Activated T-cell treated with anti-CD3 and anti-CD28 coated beads, Interleukin-2, amount 50 U/mL, for 24 hours (primary cell): Measurements from ENCODE around the gene ROPN1B.
"Not testable (repeated sequence)": the region's sequence is repeated elsewhere in the genome, so short reads cannot be mapped to it uniquely, and the experiment has no call there.

Experiments used
- DNase-seq: peaks from one replicate; pipeline ENCODE4 v3.0.0-alpha.2; 2020
- H3K27ac Mint-ChIP-seq: 2 replicates; pipeline ENCODE4 v1.8.0; 2020; ENCODE audit warnings: mild to moderate bottlenecking, mixed read lengths
- H3K27me3 Mint-ChIP-seq: 2 replicates; pipeline ENCODE4 v1.8.0; 2020; ENCODE audit warnings: mixed read lengths
- H3K36me3 Mint-ChIP-seq: 2 replicates; pipeline ENCODE4 v1.8.0; 2020; ENCODE audit warnings: low read depth, mixed read lengths
- H3K4me1 Mint-ChIP-seq: 2 replicates; pipeline ENCODE4 v1.8.0; 2020; ENCODE audit warnings: low read depth, mixed read lengths
- H3K4me3 Mint-ChIP-seq: 2 replicates; pipeline ENCODE4 v1.8.0; 2020; ENCODE audit warnings: mild to moderate bottlenecking, moderate library complexity, mixed read lengths
- H3K9me3 Mint-ChIP-seq: 2 replicates; pipeline ENCODE4 v1.8.0; 2020; ENCODE audit warnings: mixed read lengths

Gene ROPN1B

DNA sequence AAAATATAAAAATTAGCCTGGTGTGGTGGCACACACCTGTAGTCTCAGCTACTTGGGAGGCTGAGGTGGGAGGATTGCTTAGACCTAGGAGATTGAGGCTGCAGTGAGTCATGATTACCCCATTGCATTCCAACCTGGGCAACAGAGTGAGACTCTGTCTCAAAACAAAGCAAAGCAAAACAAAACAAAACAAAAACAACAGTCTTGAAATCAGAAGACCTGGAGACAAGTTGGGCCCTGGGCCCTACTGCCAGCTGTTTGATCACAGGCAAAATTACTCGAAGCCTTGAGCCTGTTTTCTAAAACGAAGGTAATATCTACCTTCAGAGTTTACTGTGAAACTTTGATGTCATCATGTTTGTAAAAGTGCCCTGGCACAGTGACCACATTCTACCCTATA is 857 bp upstream of the ROPN1B start:
- H3K27me3 Mint-ChIP-seq = peaks cover 31% of the 10 kb centered on the region
- H3K9me3 Mint-ChIP-seq, H3K36me3 Mint-ChIP-seq, DNase-seq, H3K4me3 Mint-ChIP-seq, H3K4me1 Mint-ChIP-seq, H3K27ac Mint-ChIP-seq: not testable (repeated sequence)

- H3K27ac Mint-ChIP-seq = not testable (repeated sequence)
- peak overlapping the region; percentile 56 for H3K4me3 Mint-ChIP-seq
These were observed 3.3 kb downstream of the ROPN1B start for GRCh38 chr3:125971997-125972944.

GRCh38 chr3:125975245-125976002 is 6.4 kb downstream of the ROPN1B start:
- not testable (repeated sequence) for H3K9me3 Mint-ChIP-seq, H3K36me3 Mint-ChIP-seq

More at GRCh38 chr3:125971997-125972944, 3.3 kb downstream of the ROPN1B start:
- H3K9me3 Mint-ChIP-seq, H3K4me1 Mint-ChIP-seq, H3K36me3 Mint-ChIP-seq: not testable (repeated sequence)
- peak; percentile 53 for DNase-seq
- peaks cover 27% of the 10 kb centered on the region for H3K27me3 Mint-ChIP-seq

GRCh38 chr3:125976003-125976390 is 7.0 kb downstream of the ROPN1B start:
- not testable (repeated sequence) for DNase-seq, H3K36me3 Mint-ChIP-seq, H3K9me3 Mint-ChIP-seq, H3K4me3 Mint-ChIP-seq, H3K27ac Mint-ChIP-seq, H3K4me1 Mint-ChIP-seq
- H3K27me3 Mint-ChIP-seq = peaks cover 12% of the 10 kb centered on the region

More at GRCh38 chr3:125975245-125976002, 6.4 kb downstream of the ROPN1B start:
- H3K4me1 Mint-ChIP-seq, H3K4me3 Mint-ChIP-seq, H3K27ac Mint-ChIP-seq, DNase-seq: not testable (repeated sequence)
- peaks cover 13% of the 10 kb centered on the region for H3K27me3 Mint-ChIP-seq

GRCh38 chr3:125977104-125977503 is 8.1 kb downstream of the ROPN1B start:
- H3K27me3 Mint-ChIP-seq, H3K4me1 Mint-ChIP-seq, H3K36me3 Mint-ChIP-seq, H3K4me3 Mint-ChIP-seq, DNase-seq, H3K9me3 Mint-ChIP-seq, H3K27ac Mint-ChIP-seq: not testable (repeated sequence)

DNA sequence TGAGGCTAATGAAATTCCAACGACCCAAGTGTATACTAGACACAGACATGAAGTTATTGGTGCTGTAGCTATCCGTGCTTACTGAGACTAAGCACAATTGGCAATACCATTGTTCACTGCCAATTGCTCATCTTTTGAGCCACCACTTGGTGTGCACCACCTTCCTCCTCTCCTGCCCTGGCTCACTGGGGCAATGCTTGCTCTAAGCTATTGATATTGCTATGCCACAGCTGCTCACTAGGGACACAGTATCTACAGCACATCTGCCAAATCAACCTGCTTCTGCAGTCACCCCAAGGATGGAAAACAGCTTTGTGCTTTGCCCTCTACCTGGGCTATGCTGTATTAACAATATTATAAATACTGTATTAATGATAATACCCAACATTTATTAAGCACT is 16.0 kb downstream of the ROPN1B start:
- H3K9me3 Mint-ChIP-seq, H3K4me3 Mint-ChIP-seq, H3K4me1 Mint-ChIP-seq, DNase-seq, H3K27me3 Mint-ChIP-seq, H3K27ac Mint-ChIP-seq, H3K36me3 Mint-ChIP-seq: not testable (repeated sequence)

- peak; percentile 80 for DNase-seq
- Mint-ChIP-seq H3K27me3 (peaks cover 13% of the 10 kb centered on the region), H3K36me3 (peaks cover 11% of the 10 kb centered on the region), H3K9me3 (no peaks in the 10 kb centered on the region), H3K4me3 (peak overlapping the region; percentile 95), H3K27ac (peak overlapping the region; percentile 96), H3K4me1 (peaks cover 7% of the 10 kb centered on the region)
These were observed 21.4 kb downstream of the ROPN1B start for GRCh38 chr3:125990253-125990970.

- H3K36me3 Mint-ChIP-seq, H3K27me3 Mint-ChIP-seq, H3K4me3 Mint-ChIP-seq, H3K4me1 Mint-ChIP-seq, DNase-seq, H3K27ac Mint-ChIP-seq: not testable (repeated sequence)
- H3K9me3 Mint-ChIP-seq = peaks cover 13% of the 10 kb centered on the region
These were observed 27.8 kb downstream of the ROPN1B start for GRCh38 chr3:125996751-125997150.

GRCh38 chr3:126002189-126002588 is 33.2 kb downstream of the ROPN1B start:
- Mint-ChIP-seq H3K9me3 (peaks cover 17% of the 10 kb centered on the region), H3K36me3 (peaks cover 20% of the 10 kb centered on the region), H3K4me1 (no peaks in the 10 kb centered on the region), H3K27me3 (peaks cover 4% of the 10 kb centered on the region), H3K27ac (no peak overlapping the region), H3K4me3 (no peak overlapping the region)
- no peak for DNase-seq

DNA sequence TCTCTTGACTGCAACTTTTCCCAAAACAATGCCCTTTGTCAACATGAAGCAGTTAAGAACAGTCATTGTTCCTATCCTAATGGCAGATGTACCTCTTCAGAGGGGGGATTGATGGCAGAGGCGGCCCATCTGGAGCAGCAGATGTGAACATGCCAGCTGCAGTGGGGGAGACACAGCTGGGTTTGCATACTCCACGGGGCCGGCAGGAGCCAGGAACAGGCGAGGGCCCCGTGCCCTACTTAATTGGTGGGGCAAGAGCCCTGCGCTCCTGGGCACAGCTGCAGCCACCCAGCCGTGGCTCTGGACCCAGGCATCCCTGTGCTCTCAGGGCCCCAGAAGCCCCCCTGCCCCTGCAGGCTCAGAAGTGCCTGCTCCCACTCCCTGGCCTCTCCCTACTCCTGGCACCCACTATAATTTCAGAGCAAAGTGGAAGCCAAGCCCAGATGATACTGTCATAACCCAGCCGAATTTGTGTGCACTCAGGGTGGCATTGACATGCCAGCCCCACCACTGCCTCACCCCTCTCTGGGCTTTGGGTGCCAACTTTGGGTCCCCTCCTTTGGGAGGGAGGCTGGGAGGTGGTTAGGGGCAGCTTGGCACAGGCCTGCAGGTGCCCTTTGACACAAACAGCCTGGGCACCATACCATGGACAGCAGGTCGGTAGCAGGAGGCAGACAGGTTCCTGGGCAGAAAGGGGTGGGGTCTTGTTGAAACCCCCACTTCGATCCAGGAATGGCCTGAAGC is 34.6 kb downstream of the ROPN1B start:
- no peak overlapping the region for H3K27ac Mint-ChIP-seq
- H3K4me1 Mint-ChIP-seq = no peaks in the 10 kb centered on the region
- no peak overlapping the region for H3K4me3 Mint-ChIP-seq
- DNase-seq = no peak
- H3K9me3 Mint-ChIP-seq = peaks cover 17% of the 10 kb centered on the region
- no peaks in the 10 kb centered on the region for H3K27me3 Mint-ChIP-seq
- peaks cover 34% of the 10 kb centered on the region for H3K36me3 Mint-ChIP-seq

GRCh38 chr3:126004217-126004616 is 35.2 kb downstream of the ROPN1B start:
- Mint-ChIP-seq H3K4me1 (no peaks in the 10 kb centered on the region), H3K4me3 (no peak overlapping the region), H3K27me3 (no peaks in the 10 kb centered on the region), H3K27ac (no peak overlapping the region), H3K36me3 (peaks cover 40% of the 10 kb centered on the region), H3K9me3 (peaks cover 15% of the 10 kb centered on the region)
- no peak for DNase-seq

GRCh38 chr3:126004692-126005091 is 35.7 kb downstream of the ROPN1B start:
- Mint-ChIP-seq H3K4me3 (no peak overlapping the region), H3K4me1 (no peaks in the 10 kb centered on the region), H3K27me3 (no peaks in the 10 kb centered on the region), H3K27ac (no peak overlapping the region), H3K36me3 (peaks cover 44% of the 10 kb centered on the region), H3K9me3 (peaks cover 12% of the 10 kb centered on the region)
- no peak for DNase-seq

GRCh38 chr3:126005951-126006350 is 37.0 kb downstream of the ROPN1B start:
- Mint-ChIP-seq H3K9me3 (peaks cover 6% of the 10 kb centered on the region), H3K36me3 (peaks cover 53% of the 10 kb centered on the region), H3K27me3 (no peaks in the 10 kb centered on the region), H3K4me1 (no peaks in the 10 kb centered on the region), H3K27ac (no peak overlapping the region), H3K4me3 (no peak overlapping the region)
- no peak for DNase-seq

DNA sequence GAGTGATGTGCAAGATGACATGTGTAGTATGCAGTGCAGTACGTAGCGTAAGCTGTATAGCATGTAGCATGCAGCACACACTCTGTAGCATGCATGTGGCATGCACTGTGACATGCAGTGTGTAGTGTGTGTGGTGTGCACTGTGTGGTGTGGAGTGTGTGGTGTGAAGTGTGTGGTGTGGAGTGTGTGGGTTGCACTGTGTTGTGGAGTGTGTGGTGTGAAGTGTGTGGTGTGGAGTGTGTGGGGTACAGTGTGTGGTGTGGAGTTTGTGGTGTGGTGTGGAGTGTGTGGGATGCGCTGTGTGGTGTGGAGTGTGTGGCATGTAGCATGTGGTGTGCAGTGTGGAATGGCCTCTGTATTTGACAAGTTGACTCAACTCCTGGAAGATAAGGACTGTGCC is 39.2 kb downstream of the ROPN1B start:
- Mint-ChIP-seq H3K9me3 (no peaks in the 10 kb centered on the region), H3K36me3 (peaks cover 74% of the 10 kb centered on the region), H3K27ac (no peak overlapping the region), H3K27me3 (no peaks in the 10 kb centered on the region), H3K4me3 (no peak overlapping the region), H3K4me1 (no peaks in the 10 kb centered on the region)
- DNase-seq = no peak
